Neural progenitor cell (in vitro differentiated cells): ENCODE data around the gene ESRRB.

ENCODE experiments used
- CTCF ChIP-seq: fragments of 200-600 bp; sonication (generic); IDR thresholded peaks from 2 replicates; pipeline ENCODE4 v1.5.1; 2017; ENCODE audit warnings: antibody characterized with exemption, mild to moderate bottlenecking
- EZH2phosphoT487 ChIP-seq: fragments of 200-600 bp; sonication (generic); IDR thresholded peaks from 2 replicates; pipeline ENCODE4 v1.6.1; 2017; ENCODE audit warnings: antibody characterized with exemption

GRCh38 chr14:76349993-76350392 lies 25.9 kb upstream of the ESRRB start:
- no peak for TF ChIP-seq CTCF
- no peak for TF ChIP-seq EZH2phosphoT487
